ENCODE measurements around the gene PALM.
"Not testable (repeated sequence)": the region's sequence is repeated elsewhere in the genome, so short reads cannot be mapped to it uniquely, and the experiment has no call there.

Gene PALM

GRCh38 chr19:722553-723101, 13.9 kb downstream of the PALM start:
- no peaks in the 10 kb centered on the region for H3K4me1 ChIP-seq (ENCODE audit: control insufficient read depth in 2 of 2, insufficient read depth in 2 of 2, low read length in 2 of 2)
- no peaks in the 10 kb centered on the region for H3K9me3 ChIP-seq (ENCODE audit: control insufficient read depth in 2 of 2, low read length in 2 of 2)
- no peaks in the 10 kb centered on the region for H3K36me3 ChIP-seq (ENCODE audit: control insufficient read depth in 2 of 2, insufficient read depth in 2 of 2, low read length in 2 of 2)
- no peak overlapping the region for H3K9ac ChIP-seq (ENCODE audit: low read depth in 1 of 2, low read length in 2 of 2)
- no peak overlapping the region for H3K27ac ChIP-seq (ENCODE audit: low read depth in 2 of 2, low read length in 2 of 2)
- no peak overlapping the region for H3K4me3 ChIP-seq (ENCODE audit: low read length in 2 of 2)
- H3K27me3 ChIP-seq (ENCODE audit: control insufficient read depth in 2 of 2, insufficient read depth in 2 of 2, low read length in 2 of 2) = peaks cover 5 to 8% of the 10 kb centered on the region in 2 donors

GRCh38 chr19:723247-723646, 14.5 kb downstream of the PALM start:
- Histone ChIP-seq H3K36me3 (ENCODE audit: control insufficient read depth in 2 of 2, insufficient read depth in 2 of 2, low read length in 2 of 2) (no peaks in the 10 kb centered on the region), H3K9ac (ENCODE audit: low read depth in 1 of 2, low read length in 2 of 2) (no peak overlapping the region), H3K4me3 (ENCODE audit: low read length in 2 of 2) (no peak overlapping the region), H3K27ac (ENCODE audit: low read depth in 2 of 2, low read length in 2 of 2) (no peak overlapping the region), H3K4me1 (ENCODE audit: control insufficient read depth in 2 of 2, insufficient read depth in 2 of 2, low read length in 2 of 2) (no peaks in the 10 kb centered on the region), H3K27me3 (ENCODE audit: control insufficient read depth in 2 of 2, insufficient read depth in 2 of 2, low read length in 2 of 2) (peaks cover 5 to 7% of the 10 kb centered on the region in 2 donors), H3K9me3 (ENCODE audit: control insufficient read depth in 2 of 2, low read length in 2 of 2) (no peaks in the 10 kb centered on the region)

- H3K36me3 ChIP-seq (ENCODE audit: control insufficient read depth in 2 of 2, insufficient read depth in 2 of 2, low read length in 2 of 2) = no peaks in the 10 kb centered on the region
- H3K9ac ChIP-seq (ENCODE audit: low read depth in 1 of 2, low read length in 2 of 2) = no peak overlapping the region
- H3K27ac ChIP-seq (ENCODE audit: low read depth in 2 of 2, low read length in 2 of 2) = no peak overlapping the region
- H3K9me3 ChIP-seq (ENCODE audit: control insufficient read depth in 2 of 2, low read length in 2 of 2) = no peaks in the 10 kb centered on the region
- H3K4me1 ChIP-seq (ENCODE audit: control insufficient read depth in 2 of 2, insufficient read depth in 2 of 2, low read length in 2 of 2) = no peaks in the 10 kb centered on the region
- no peak overlapping the region for H3K4me3 ChIP-seq (ENCODE audit: low read length in 2 of 2)
- peaks cover 3 to 5% of the 10 kb centered on the region in 2 donors for H3K27me3 ChIP-seq (ENCODE audit: control insufficient read depth in 2 of 2, insufficient read depth in 2 of 2, low read length in 2 of 2)
These were observed 15.0 kb downstream of the PALM start for GRCh38 chr19:723714-724113.

GRCh38 chr19:725461-726089, 16.8 kb downstream of the PALM start:
- no peaks in the 10 kb centered on the region for H3K36me3 ChIP-seq (ENCODE audit: control insufficient read depth in 2 of 2, insufficient read depth in 2 of 2, low read length in 2 of 2)
- no peaks in the 10 kb centered on the region for H3K4me1 ChIP-seq (ENCODE audit: control insufficient read depth in 2 of 2, insufficient read depth in 2 of 2, low read length in 2 of 2)
- no peaks in the 10 kb centered on the region for H3K9me3 ChIP-seq (ENCODE audit: control insufficient read depth in 2 of 2, low read length in 2 of 2)
- H3K9ac ChIP-seq (ENCODE audit: low read depth in 1 of 2, low read length in 2 of 2) = no peak overlapping the region
- H3K4me3 ChIP-seq (ENCODE audit: low read length in 2 of 2) = no peak overlapping the region
- no peak overlapping the region for H3K27ac ChIP-seq (ENCODE audit: low read depth in 2 of 2, low read length in 2 of 2)
- H3K27me3 ChIP-seq (ENCODE audit: control insufficient read depth in 2 of 2, insufficient read depth in 2 of 2, low read length in 2 of 2) = peaks cover 2 to 3% of the 10 kb centered on the region in 2 donors

GRCh38 chr19:726993-727956, 18.5 kb downstream of the PALM start:
- Histone ChIP-seq H3K27me3 (ENCODE audit: control insufficient read depth in 2 of 2, insufficient read depth in 2 of 2, low read length in 2 of 2) (peaks cover 0 to 3% of the 10 kb centered on the region in 2 donors), H3K27ac (ENCODE audit: low read depth in 2 of 2, low read length in 2 of 2) (peak overlapping the region in 1 of 2 donors; percentile 16), H3K9ac (ENCODE audit: low read depth in 1 of 2, low read length in 2 of 2) (no peak overlapping the region), H3K36me3 (ENCODE audit: control insufficient read depth in 2 of 2, insufficient read depth in 2 of 2, low read length in 2 of 2) (no peaks in the 10 kb centered on the region), H3K9me3 (ENCODE audit: control insufficient read depth in 2 of 2, low read length in 2 of 2) (no peaks in the 10 kb centered on the region), H3K4me1 (ENCODE audit: control insufficient read depth in 2 of 2, insufficient read depth in 2 of 2, low read length in 2 of 2) (no peaks in the 10 kb centered on the region), H3K4me3 (ENCODE audit: low read length in 2 of 2) (no peak overlapping the region)

GRCh38 chr19:728011-728410, 19.3 kb downstream of the PALM start:
- Histone ChIP-seq H3K9ac (ENCODE audit: low read depth in 1 of 2, low read length in 2 of 2) (no peak overlapping the region), H3K9me3 (ENCODE audit: control insufficient read depth in 2 of 2, low read length in 2 of 2) (no peaks in the 10 kb centered on the region), H3K4me3 (ENCODE audit: low read length in 2 of 2) (no peak overlapping the region), H3K36me3 (ENCODE audit: control insufficient read depth in 2 of 2, insufficient read depth in 2 of 2, low read length in 2 of 2) (no peaks in the 10 kb centered on the region), H3K27me3 (ENCODE audit: control insufficient read depth in 2 of 2, insufficient read depth in 2 of 2, low read length in 2 of 2) (no peaks in the 10 kb centered on the region), H3K27ac (ENCODE audit: low read depth in 2 of 2, low read length in 2 of 2) (no peak overlapping the region), H3K4me1 (ENCODE audit: control insufficient read depth in 2 of 2, insufficient read depth in 2 of 2, low read length in 2 of 2) (no peaks in the 10 kb centered on the region)

- not testable (repeated sequence) for H3K4me3 ChIP-seq (ENCODE audit: low read length in 2 of 2); H3K4me1 ChIP-seq (ENCODE audit: control insufficient read depth in 2 of 2, insufficient read depth in 2 of 2, low read length in 2 of 2); H3K36me3 ChIP-seq (ENCODE audit: control insufficient read depth in 2 of 2, insufficient read depth in 2 of 2, low read length in 2 of 2); H3K9me3 ChIP-seq (ENCODE audit: control insufficient read depth in 2 of 2, low read length in 2 of 2); H3K9ac ChIP-seq (ENCODE audit: low read depth in 1 of 2, low read length in 2 of 2); H3K27me3 ChIP-seq (ENCODE audit: control insufficient read depth in 2 of 2, insufficient read depth in 2 of 2, low read length in 2 of 2); H3K27ac ChIP-seq (ENCODE audit: low read depth in 2 of 2, low read length in 2 of 2)
These were observed 20.8 kb downstream of the PALM start for GRCh38 chr19:729564-729963.

GRCh38 chr19:729965-730668, 21.4 kb downstream of the PALM start:
- peaks cover 0 to 4% of the 10 kb centered on the region in 2 donors for H3K27me3 ChIP-seq (ENCODE audit: control insufficient read depth in 2 of 2, insufficient read depth in 2 of 2, low read length in 2 of 2)
- no peaks in the 10 kb centered on the region for H3K36me3 ChIP-seq (ENCODE audit: control insufficient read depth in 2 of 2, insufficient read depth in 2 of 2, low read length in 2 of 2)
- no peaks in the 10 kb centered on the region for H3K9me3 ChIP-seq (ENCODE audit: control insufficient read depth in 2 of 2, low read length in 2 of 2)
- no peak overlapping the region for H3K9ac ChIP-seq (ENCODE audit: low read depth in 1 of 2, low read length in 2 of 2)
- no peak overlapping the region for H3K4me3 ChIP-seq (ENCODE audit: low read length in 2 of 2)
- no peaks in the 10 kb centered on the region for H3K4me1 ChIP-seq (ENCODE audit: control insufficient read depth in 2 of 2, insufficient read depth in 2 of 2, low read length in 2 of 2)
- H3K27ac ChIP-seq (ENCODE audit: low read depth in 2 of 2, low read length in 2 of 2) = no peak overlapping the region

GRCh38 chr19:731000-731399, 22.3 kb downstream of the PALM start:
- no peaks in the 10 kb centered on the region for H3K4me1 ChIP-seq (ENCODE audit: control insufficient read depth in 2 of 2, insufficient read depth in 2 of 2, low read length in 2 of 2)
- no peak overlapping the region for H3K27ac ChIP-seq (ENCODE audit: low read depth in 2 of 2, low read length in 2 of 2)
- no peaks in the 10 kb centered on the region for H3K36me3 ChIP-seq (ENCODE audit: control insufficient read depth in 2 of 2, insufficient read depth in 2 of 2, low read length in 2 of 2)
- no peaks in the 10 kb centered on the region for H3K9me3 ChIP-seq (ENCODE audit: control insufficient read depth in 2 of 2, low read length in 2 of 2)
- H3K9ac ChIP-seq (ENCODE audit: low read depth in 1 of 2, low read length in 2 of 2) = no peak overlapping the region
- peaks cover 0 to 4% of the 10 kb centered on the region in 2 donors for H3K27me3 ChIP-seq (ENCODE audit: control insufficient read depth in 2 of 2, insufficient read depth in 2 of 2, low read length in 2 of 2)
- no peak overlapping the region for H3K4me3 ChIP-seq (ENCODE audit: low read length in 2 of 2)
